ENCODE measurements around the gene PPME1.

DNA sequence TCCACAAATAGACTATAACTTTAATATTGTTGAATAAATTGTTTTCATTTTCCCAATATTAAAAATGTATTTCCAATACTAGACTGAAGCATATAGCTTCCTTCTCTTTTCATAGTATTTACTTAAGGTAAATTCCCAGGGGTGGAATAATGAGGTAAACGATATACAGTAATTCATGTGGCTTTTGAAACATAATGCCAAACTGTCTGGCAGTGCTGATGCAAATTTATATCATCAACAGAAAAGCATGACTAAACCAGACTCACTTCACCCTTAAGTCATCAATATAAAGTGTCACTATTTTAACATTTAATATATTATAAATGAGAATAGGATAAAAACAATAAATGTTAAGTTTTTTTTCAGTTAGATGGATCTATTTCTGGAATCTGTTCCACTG, 13.9 kb upstream of the PPME1 start:
- TF ChIP-seq, protein P1, sequence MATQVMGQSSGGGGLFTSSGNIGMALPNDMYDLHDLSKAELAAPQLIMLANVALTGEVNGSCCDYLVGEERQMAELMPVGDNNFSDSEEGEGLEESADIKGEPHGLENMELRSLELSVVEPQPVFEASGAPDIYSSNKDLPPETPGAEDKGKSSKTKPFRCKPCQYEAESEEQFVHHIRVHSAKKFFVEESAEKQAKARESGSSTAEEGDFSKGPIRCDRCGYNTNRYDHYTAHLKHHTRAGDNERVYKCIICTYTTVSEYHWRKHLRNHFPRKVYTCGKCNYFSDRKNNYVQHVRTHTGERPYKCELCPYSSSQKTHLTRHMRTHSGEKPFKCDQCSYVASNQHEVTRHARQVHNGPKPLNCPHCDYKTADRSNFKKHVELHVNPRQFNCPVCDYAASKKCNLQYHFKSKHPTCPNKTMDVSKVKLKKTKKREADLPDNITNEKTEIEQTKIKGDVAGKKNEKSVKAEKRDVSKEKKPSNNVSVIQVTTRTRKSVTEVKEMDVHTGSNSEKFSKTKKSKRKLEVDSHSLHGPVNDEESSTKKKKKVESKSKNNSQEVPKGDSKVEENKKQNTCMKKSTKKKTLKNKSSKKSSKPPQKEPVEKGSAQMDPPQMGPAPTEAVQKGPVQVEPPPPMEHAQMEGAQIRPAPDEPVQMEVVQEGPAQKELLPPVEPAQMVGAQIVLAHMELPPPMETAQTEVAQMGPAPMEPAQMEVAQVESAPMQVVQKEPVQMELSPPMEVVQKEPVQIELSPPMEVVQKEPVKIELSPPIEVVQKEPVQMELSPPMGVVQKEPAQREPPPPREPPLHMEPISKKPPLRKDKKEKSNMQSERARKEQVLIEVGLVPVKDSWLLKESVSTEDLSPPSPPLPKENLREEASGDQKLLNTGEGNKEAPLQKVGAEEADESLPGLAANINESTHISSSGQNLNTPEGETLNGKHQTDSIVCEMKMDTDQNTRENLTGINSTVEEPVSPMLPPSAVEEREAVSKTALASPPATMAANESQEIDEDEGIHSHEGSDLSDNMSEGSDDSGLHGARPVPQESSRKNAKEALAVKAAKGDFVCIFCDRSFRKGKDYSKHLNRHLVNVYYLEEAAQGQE (IDR thresholded peaks at IDR 0.05; ENCODE audit: insufficient read depth in 1 of 2, low read depth in 2 of 2, low read length in 2 of 2), result no peak
- TF ChIP-seq POLR2AphosphoS5 (IDR thresholded peaks at IDR 0.05; ENCODE audit: low read depth, low read length), result no peak
